ENCODE results near the gene NIT2.
A peak's percentile ranks its signal among the peaks of the same experiment; 100 is the strongest.

NIT2 gene

GRCh38 chr3:100399341-100400071 lies 64.9 kb downstream of the NIT2 start:
- DNase-seq, result no peak

- DNase-seq, result no peak
Observed at GRCh38 chr3:100400419-100400779, 65.8 kb downstream of the NIT2 start.

DNA sequence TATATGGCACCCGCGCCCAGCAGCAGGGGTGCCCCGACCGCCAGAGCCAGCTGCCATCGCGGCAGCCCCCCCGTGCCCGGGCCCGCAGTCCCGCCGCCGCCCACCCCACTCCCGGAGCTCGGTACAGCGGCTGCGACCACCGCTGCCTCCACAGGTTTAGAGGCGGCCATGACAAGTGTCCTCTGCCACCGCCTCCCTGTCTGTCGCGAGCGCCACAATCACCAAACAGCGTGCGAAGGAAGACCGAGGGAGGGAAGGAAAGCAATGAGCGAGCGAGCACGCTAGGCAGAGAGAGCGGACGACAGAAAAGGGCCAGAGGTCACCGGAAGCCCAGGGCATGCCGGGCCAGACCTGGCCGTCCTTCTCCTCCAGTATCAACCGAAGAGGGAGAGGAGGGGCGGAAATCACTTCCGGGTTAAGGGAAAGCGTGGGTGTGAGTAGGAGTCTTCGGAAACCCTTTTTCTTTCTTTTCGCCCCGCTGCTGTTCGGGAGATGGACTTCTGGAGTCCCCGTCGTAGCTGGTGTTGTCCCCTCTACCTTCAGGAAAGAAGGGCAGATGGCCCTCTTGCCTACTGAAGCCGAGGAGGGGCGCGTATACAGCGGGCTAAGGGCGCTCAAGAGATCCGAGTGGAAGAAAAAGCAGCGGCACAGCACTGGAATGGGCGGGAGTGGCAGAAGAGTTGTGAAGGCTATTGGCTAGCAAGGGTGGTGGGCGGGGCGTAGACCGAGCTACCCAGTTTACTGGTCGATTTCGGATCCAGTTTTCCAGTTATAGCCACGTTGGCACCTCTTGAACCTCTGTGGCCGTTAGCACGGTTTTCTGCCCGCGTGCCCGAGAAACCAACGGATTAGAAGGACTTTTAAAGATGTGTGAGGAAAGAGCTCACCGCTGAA lies 66.5 kb downstream of the NIT2 start, which contains the start of the genes LNP1 and TOMM70:
Gene LNP1 (plus strand): TSS at position 760 of the 894 bp plus-strand sequence. CDS start 28,191 bp downstream, outside the sequence.
Gene TOMM70 (minus strand): TSS at position 310 of the 894 bp plus-strand sequence. CDS start 140 bp downstream, at position 170.
- peak; percentile 90 to 91 for DNase-seq

DNA sequence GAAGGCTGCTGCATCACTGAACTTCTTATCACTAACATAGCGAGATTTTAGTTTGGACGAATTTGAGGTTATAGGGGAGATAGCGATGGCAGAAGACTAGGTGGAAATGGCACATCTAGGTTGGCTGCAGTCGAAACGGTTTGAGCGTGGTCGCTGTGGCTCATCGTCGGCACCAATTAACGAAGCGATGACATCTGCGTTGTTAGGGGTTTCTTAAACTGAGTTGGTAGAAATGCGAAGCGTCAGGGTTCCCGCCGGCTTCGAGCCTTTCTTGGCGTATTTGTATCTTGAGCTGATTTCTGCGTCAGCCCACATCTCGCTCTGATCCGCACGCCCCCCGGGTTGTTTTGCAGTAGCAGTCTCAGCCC lies 67.1 kb downstream of the NIT2 start:
- DNase-seq, result no peak

GRCh38 chr3:100402256-100402655 lies 67.7 kb downstream of the NIT2 start:
- DNase-seq, result no peak

GRCh38 chr3:100402891-100403290 lies 68.3 kb downstream of the NIT2 start:
- no peak for DNase-seq

- DNase-seq, result no peak
Observed at GRCh38 chr3:100403362-100404249, 69.0 kb downstream of the NIT2 start.

GRCh38 chr3:100404250-100404548 lies 69.6 kb downstream of the NIT2 start:
- DNase-seq, result no peak

DNA sequence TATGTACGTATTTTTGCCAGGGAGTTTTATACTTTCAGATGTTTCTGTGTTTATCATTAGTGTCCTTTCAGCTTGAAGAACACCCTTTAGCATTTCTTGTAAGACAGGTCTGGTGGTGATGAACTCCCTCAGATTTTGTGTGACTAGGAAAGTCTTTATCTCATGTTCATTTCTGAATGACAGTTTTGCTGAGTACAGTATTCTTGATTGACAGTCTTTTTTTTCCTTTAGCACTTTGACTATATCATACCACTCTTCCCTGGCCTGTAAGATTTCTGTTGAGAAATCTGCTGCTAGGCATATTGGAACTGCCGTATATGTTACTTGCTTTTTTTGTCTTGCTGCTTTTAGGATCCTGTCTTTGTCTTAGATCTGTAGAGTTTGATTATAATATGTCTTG lies 72.6 kb downstream of the NIT2 start:
- no peak for DNase-seq

DNA sequence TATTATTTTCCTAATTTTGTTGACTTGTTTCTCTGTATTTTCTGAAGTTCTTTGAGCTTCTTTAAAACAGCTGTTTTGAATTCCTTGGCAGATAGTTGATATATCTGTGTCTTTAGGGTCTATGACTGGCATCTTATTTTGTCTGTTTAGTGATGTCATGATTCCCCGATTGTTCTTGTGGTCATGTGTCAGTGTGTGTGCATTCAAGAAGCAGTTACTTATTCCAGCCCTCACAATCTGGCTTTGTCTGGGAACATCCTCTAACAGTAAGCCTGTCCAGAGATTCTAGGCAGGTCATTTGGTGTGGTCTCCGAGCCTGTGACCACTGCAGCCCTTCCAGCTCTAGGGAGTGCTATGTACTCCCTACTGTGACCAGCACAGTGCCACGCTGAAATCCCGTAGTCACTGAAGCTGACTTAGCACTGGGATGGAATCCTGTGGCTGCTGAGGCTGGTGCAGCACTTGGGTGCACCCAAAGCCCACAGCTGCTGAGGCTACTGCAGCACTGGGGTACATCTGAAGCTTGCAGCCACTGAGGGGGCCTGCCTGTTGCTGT lies 73.5 kb downstream of the NIT2 start:
- no peak for DNase-seq

Measured in NCI-H1930 (cell line).